HL-60 (cell line): ENCODE results near the gene ZSCAN2.

Experiments
- DNase-seq, 2 experiments: peaks; one replicate each; pipeline ENCODE4 v3.0.0-alpha.2; 2010 to 2020; ENCODE audit warnings: low read depth in 1 of 2, low spot score in 1 of 2
- H3K27ac ChIP-seq: fragments of 250-450 bp; sonication (Bioruptor Pico); replicated peaks from 2 replicates; pipeline ENCODE4 v1.5.1; 2020; ENCODE audit warnings: mild to moderate bottlenecking, moderate library complexity
- H3K27me3 ChIP-seq: fragments of 250-450 bp; sonication (Bioruptor Pico); 2 replicates; pipeline ENCODE4 v1.5.1; 2021; ENCODE audit warnings: mild to moderate bottlenecking, moderate library complexity; ENCODE audit not compliant: insufficient read depth, poor library complexity, severe bottlenecking
- H3K4me3 ChIP-seq: replicated peaks from 2 replicates; pipeline ENCODE4 v1.5.1; 2011; ENCODE audit warnings: mild to moderate bottlenecking, control low read depth, low read length; ENCODE audit not compliant: insufficient read depth
- CTCF ChIP-seq: IDR thresholded peaks from one replicate; pipeline ENCODE4 v1.5.1; 2011; ENCODE audit warnings: low read length, control low read depth, inconsistent platforms; ENCODE audit not compliant: insufficient read depth
- GABPA ChIP-seq: IDR thresholded peaks from 2 replicates; pipeline ENCODE4 v1.6.1; 2012; ENCODE audit warnings: low read depth
- POLR2AphosphoS5 ChIP-seq: IDR thresholded peaks from 2 replicates; pipeline ENCODE4 v1.6.1; 2012; ENCODE audit warnings: low read depth
- SPI1 ChIP-seq: IDR thresholded peaks from 2 replicates; pipeline ENCODE4 v1.6.1; 2012; ENCODE audit warnings: low read depth, mild to moderate bottlenecking, borderline replicate concordance
- TF ChIP-seq, protein P1 (sequence below): IDR thresholded peaks from 2 replicates; pipeline ENCODE4 v1.6.1; 2012; ENCODE audit warnings: low read depth; ENCODE audit not compliant: insufficient replicate concordance

ZSCAN2 gene

GRCh38 chr15:84653910-84654688 lies 53.3 kb downstream of the ZSCAN2 start, which contains the start of gene WDR73:
TSS of gene WDR73 (minus strand) at chr15:84654283. CDS start at chr15:84654274, 9 bp downstream.
- peak within 1 kb of the TSS; percentile 92 for H3K27ac ChIP-seq
- TF ChIP-seq GABPA (peak; percentile 86), SPI1 (peak; percentile 73; the same call in 1 of the 2 replicates), CTCF (no peak), POLR2AphosphoS5 (peak; percentile 79)
- TF ChIP-seq, protein P1, sequence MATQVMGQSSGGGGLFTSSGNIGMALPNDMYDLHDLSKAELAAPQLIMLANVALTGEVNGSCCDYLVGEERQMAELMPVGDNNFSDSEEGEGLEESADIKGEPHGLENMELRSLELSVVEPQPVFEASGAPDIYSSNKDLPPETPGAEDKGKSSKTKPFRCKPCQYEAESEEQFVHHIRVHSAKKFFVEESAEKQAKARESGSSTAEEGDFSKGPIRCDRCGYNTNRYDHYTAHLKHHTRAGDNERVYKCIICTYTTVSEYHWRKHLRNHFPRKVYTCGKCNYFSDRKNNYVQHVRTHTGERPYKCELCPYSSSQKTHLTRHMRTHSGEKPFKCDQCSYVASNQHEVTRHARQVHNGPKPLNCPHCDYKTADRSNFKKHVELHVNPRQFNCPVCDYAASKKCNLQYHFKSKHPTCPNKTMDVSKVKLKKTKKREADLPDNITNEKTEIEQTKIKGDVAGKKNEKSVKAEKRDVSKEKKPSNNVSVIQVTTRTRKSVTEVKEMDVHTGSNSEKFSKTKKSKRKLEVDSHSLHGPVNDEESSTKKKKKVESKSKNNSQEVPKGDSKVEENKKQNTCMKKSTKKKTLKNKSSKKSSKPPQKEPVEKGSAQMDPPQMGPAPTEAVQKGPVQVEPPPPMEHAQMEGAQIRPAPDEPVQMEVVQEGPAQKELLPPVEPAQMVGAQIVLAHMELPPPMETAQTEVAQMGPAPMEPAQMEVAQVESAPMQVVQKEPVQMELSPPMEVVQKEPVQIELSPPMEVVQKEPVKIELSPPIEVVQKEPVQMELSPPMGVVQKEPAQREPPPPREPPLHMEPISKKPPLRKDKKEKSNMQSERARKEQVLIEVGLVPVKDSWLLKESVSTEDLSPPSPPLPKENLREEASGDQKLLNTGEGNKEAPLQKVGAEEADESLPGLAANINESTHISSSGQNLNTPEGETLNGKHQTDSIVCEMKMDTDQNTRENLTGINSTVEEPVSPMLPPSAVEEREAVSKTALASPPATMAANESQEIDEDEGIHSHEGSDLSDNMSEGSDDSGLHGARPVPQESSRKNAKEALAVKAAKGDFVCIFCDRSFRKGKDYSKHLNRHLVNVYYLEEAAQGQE = peak; percentile 34
- DNase-seq = peak; percentile 86 to 95
- H3K4me3 ChIP-seq = peak within 1 kb of the TSS; percentile 85
- H3K27me3 ChIP-seq = no peaks in the 10 kb centered on the region

DNA sequence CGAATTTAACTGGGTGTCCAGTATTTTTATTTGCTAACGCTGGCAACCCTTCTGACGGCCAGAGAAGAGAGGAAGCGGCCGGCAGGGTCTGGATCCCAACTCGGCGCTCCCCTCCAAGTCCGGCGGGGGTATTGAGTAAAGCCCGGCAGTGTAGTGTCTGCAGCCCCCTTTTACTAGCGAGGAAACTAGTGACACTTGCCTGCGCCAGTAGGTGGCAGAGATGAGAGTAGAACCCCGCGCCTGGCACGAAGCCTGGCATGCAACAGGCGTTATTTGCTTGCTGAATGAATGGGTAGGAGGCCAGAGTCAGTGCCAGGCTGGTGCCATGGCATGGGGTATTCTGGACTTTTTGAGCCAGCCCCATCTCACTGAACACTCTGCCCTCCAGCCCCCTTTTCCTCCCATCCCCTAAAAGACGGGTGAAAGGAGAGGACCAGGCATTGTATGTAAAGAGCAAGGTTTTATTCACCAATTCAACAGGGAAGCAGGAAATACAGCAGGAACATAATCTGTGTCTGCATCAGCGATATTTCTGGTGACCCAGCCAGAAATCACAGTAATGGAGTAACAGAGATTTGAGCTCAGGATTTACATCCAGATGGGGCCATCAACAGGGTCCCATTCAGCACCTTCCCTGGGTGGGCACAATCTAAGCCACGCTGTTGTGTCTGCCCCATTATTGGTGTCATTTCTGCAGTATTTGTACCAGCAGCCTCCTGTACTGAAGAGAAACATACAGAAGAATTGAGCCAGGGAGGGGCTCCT lies 54.1 kb downstream of the ZSCAN2 start:
- Histone ChIP-seq H3K27me3 (no peaks in the 10 kb centered on the region), H3K27ac (peak overlapping the region; percentile 92), H3K4me3 (peak overlapping the region; percentile 85)
- no peak for TF ChIP-seq GABPA
- TF ChIP-seq, protein P1 = no peak
- no peak for TF ChIP-seq POLR2AphosphoS5
- TF ChIP-seq CTCF = peak; percentile 64
- TF ChIP-seq SPI1 = no peak
- peak; percentile 64 to 88 for DNase-seq

DNA sequence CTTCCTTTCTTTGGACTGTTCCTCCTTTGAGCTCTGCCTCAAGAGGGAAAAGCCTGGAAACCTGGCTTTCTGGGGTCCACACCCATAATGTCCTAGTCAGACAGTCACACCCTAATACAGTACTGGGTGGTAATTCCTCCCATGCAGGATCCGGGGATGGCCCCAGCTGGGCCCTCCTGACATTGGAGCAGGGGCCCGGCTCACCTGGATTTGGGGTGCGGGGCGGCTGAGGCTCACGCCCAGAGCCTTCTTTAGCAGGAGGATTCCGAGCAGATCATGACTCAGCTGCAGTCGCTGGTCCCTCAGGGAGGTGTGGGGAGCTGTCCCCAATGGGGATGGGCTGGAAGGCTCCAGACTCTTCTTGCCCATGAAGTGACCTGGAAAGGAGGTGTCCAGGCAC lies 56.2 kb downstream of the ZSCAN2 start:
- no peak overlapping the region for H3K27ac ChIP-seq
- TF ChIP-seq, protein P1 = no peak
- TF ChIP-seq SPI1 (no peak), GABPA (no peak), POLR2AphosphoS5 (no peak), CTCF (no peak)
- DNase-seq = no peak
- no peak overlapping the region for H3K4me3 ChIP-seq
- no peaks in the 10 kb centered on the region for H3K27me3 ChIP-seq
